HG03520 (cell line): ENCODE data around the gene DMRT3.
"Not testable (repeated sequence)": the region's sequence is repeated elsewhere in the genome, so short reads cannot be mapped to it uniquely, and the experiment has no call there.

Source experiments
- ATAC-seq: cut with Tn5 transposase; IDR thresholded peaks from one replicate; pipeline ENCODE4 v1.9.1; 2021; ENCODE audit warnings: mild to moderate bottlenecking, moderate library complexity; ENCODE audit not compliant: unreplicated experiment

Gene DMRT3

DNA sequence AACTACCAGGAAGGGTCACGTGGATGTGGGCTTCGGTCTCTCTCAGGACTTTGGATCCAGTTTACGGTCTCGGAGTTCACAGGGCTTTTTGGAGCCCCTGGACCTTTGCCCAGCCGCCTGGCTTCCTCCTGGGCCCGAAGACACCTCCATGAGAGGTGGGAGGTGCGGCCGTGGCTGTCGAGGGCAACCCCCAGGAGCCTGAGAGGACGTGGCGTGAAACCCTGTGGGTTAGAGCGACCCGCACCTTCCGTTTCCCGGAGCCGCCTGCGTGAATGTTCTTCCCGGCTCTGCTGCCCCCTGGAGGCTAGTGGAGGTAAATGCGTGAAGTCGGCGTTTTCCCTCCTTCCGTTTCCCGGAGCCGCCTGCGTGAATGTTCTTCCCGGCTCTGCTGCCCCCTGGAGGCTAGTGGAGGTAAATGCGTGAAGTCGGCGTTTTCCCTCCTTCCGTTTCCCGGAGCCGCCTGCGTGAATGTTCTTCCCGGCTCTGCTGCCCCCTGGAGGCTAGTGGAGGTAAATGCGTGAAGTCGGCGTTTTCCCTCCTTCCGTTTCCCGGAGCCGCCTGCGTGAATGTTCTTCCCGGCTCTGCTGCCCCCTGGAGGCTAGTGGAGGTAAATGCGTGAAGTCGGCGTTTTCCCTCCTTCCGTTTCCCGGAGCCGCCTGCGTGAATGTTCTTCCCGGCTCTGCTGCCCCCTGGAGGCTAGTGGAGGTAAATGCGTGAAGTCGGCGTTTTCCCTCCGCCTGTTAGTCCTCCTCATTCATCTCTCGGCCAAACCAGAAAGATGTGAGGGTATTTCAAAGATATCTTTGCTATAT lies 22.1 kb downstream of the DMRT3 start:
- ATAC-seq, result not testable (repeated sequence)

DNA sequence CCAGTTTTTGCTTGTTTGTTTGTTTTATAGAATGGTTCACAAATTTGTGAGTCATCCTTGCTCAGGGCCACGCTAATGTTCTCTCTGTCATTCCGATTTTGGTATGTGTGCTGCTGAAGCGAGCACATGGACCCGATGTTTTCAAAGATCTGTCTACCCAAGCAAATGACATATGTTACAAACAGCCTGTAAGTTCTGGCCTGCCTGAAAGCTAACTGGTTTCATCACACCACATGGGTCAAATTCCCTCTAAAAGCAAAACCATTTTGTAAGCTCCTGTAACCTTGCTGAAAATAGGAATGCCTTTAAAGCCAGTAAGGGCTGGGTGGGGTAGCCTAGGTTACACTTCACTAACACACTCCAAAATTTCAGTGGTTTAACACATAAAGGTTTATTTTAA lies 25.4 kb downstream of the DMRT3 start:
- no peak for ATAC-seq

DNA sequence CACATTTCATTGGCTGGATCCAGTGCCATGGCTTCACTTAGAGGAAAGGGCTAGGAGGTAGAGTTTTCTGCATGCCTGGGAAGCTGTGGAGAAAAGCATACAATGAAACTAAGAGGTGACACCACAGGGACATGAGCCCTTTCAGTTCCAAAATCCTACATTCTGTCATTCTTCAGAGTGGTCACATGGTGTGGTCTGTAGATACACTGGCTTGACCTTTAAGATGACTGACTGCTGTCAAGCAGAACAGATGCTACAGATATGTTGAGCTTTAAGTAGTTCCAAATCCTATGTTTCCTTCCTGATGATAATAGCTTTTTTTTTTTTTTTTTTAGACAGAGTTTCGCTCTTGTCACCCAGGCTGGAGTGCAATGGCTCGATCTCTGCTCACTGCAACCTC lies 26.2 kb downstream of the DMRT3 start:
- ATAC-seq, result no peak

DNA sequence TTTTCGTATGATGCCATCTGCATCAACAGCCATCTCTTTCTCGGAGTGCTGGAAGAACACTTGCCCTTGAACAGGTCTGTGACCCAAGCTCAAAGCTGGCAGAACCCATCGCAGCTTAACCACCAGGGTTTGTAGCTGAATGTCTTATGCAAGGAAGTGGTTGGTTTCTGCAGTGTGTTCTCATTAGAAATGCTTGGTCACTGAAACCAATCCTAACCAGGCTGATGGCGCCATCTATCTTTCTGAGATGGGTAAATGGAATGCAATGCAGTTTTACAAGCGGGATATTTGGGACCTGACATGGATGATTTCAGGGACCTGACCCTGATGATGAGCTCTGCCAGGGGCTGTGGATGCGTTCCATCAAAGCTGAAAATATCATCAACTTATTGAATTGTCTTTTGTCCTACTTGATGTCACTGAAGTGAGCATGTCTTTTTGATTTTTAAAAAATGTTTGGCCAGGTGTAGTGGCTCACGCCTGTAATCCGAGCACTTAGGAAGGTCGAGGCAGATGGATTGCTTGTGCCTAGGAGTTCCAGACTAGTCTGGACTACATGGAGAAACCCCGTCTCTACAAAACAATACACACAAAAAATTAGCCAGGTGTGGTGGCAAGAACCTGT lies 28.7 kb downstream of the DMRT3 start:
- peak; percentile 45 for ATAC-seq

DNA sequence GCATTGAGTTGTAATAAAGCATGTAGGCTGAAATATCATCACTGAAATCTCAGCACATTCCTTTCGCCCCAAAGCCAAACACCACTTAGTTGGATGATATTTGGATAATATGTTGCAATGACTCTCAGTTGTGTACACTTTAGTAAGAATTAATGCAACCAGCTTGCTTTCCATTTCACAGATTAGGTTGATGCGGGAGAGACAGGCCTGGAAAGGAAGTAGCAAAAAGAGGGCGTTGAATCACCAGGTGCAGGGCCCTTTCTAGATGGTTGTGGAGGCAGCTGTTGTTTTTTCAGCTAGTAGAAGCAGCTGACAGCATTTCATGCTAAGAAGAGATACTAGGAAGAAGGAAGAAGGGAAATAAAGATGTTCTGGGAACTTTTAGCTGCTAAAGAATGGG lies 30.9 kb downstream of the DMRT3 start:
- no peak for ATAC-seq

DNA sequence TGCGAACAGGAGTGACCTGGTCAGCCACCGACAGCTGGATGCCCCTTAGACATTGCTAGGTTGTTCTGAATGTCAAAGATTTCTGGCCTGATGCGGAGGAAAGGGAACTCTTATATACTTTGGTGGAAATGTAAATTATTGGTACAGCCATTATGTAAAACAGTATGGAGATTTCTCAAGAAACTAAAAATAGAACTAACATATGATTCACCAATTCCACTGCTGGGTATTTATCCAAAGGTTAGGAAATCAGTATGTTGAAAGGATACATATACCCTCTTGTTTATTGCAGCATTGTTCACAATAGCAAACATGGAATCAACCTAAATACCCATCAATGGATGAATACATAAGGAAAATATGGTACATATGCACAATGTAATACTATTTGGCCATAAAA lies 31.8 kb downstream of the DMRT3 start:
- no peak for ATAC-seq

DNA sequence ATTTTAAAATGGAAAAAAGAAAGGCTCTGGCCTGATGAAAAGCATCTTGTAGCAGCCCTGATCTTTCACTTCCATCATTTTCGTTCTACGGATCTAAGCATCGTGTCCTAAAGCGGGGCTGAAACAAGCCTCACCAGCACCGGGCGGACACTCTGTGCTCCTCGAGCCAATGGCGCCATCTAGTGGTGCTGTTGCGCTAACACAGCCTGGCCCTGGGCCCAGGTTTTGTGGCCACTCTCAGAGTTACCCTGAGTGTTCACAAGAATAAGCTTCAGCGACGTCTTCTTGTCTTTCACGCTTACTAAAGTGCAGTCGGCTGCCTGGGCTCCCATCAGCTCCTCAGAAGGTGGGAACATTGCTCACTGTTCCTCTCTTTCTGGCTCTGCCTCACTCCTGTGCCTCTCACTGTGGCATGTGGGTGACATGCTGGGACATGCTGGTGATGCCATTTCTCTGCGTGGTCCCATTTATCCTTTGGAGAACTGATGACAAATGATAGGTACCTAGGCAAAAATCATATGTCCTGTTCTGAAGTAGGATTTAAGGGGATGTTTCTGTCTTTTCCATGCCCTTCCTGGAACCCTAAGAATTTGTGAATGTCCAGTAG lies 32.7 kb downstream of the DMRT3 start:
- ATAC-seq, result peak; percentile 96

DNA sequence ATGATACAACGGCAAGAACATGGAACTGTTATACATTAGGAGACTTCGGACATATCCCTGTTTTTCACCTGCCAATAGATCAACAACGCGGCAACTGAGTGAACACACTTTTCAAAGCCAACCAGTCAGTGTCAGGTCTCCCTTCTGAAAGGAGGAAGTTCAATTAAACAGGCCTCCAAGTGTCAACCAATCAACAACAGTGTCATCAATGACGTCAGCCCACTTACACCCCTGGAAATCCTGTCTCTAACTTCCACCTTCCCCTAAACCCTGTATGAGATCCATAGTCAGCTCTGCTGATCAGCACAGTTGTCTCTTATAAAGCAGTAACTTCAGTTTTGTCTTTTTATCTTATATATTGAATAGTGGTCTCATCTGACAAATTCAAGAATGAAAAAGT lies 36.6 kb downstream of the DMRT3 start:
- ATAC-seq, result no peak

DNA sequence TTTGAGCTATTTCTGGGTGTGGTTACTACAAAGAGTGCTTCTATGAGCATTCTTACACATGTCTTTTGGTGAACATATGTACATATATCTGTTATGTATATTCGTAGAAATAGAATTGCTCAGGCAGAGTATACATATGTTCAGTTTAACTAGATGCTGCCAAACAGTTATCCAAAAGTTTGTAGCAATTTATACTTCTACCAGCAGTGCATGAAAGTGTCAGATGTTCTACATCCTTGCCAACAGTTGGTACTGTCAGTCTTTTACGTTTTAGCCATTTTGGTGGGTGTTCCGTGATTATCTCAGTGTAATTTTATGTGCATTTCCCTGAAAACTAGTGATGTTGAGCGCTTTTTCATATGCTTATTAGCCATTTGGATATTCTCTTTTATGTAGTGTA lies 37.8 kb downstream of the DMRT3 start:
- ATAC-seq, result no peak

DNA sequence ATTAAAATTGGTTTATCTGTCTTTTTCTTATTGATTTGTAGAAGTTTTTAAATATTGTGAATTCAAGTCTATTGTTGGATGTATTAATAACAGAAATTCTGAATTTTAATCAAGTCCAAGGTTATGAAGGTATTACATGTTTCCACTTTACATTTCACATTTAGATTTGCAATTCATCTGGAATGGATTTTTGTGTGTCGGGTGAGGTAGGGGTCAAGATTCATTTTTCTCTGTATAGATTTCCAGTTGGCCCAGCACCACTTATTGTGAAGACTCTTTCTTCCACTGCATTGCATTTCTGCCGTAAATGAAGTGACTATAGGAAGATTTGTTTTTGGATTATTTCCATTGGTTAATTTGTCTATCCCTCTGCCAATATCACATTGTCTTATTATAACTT lies 38.2 kb downstream of the DMRT3 start:
- ATAC-seq, result no peak

DNA sequence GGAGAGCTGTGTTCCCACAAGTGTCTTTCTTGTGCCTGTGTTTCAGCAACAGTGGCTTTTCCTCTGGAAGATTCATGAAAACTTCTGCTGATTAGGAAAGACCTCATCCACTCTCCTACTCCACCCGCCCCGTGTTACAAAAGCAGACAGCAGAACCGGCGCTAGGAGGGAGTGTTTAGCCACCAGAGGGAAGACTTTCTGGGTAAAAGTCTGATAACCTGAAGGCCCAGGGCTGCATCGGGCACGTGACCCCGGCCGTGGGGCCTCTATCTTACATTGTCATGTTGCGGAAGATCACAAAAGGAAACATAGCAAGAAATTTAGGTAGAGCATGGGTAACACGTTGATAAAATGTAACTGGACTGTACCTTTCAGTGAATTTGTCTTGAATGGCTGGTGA lies 41.7 kb downstream of the DMRT3 start:
- ATAC-seq, result no peak

DNA sequence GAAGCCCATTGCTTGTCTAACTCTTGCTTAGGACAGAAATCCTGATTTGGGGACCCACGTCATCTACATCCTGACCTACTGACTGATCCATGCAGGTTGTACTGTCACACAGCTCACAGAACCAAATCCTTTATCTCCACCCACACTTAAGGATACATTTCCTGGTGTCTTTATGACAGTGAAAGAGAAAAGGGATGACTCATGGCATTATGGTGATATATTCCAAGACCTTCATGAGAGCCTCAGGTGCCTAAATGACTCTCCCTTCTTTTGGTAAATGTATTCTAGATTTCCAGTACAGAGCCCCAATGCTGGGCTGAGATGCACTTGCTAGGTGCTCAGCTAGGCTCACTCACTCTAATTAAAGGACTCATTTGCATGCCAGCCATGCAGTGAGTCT lies 47.7 kb downstream of the DMRT3 start:
- ATAC-seq, result no peak

DNA sequence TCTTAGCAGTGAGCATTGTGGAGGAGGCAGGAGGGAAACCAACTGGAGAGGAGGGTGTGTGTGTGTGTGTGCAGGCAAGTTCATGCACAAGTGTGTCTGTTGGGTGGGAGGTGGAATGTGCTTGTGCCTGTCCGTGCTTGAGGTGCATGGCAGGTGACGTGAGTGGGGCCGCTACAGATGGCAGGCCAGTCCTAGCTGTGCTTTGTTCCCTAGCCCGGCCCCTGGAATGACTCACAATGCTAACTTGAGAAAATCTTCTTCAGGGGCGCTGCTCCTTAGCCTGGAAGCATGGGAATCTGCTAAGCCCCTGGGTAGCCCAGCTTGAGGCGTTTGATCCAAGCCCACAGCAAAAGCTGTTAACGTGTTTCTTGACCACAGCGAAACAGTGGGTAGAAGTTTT lies 48.7 kb downstream of the DMRT3 start:
- ATAC-seq, result no peak

DNA sequence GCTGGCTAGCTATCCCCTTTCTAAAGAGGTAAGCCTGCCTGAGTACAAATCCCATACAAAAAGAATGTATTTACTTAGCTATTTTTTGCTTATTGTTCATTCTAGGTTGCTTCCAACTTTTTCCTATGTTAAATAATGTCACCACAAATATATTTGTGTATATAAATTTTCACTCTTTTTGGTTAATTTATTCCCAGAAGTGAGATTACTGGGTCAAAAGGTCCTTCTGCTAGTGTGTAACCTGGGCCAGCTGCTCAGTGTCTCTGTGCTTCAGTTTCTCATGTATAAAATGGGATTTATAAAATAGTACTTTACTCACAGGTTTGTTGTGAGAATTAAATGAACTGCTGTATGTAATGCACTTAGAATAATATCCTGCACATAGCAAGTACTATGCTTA lies 49.8 kb downstream of the DMRT3 start:
- ATAC-seq, result no peak

DNA sequence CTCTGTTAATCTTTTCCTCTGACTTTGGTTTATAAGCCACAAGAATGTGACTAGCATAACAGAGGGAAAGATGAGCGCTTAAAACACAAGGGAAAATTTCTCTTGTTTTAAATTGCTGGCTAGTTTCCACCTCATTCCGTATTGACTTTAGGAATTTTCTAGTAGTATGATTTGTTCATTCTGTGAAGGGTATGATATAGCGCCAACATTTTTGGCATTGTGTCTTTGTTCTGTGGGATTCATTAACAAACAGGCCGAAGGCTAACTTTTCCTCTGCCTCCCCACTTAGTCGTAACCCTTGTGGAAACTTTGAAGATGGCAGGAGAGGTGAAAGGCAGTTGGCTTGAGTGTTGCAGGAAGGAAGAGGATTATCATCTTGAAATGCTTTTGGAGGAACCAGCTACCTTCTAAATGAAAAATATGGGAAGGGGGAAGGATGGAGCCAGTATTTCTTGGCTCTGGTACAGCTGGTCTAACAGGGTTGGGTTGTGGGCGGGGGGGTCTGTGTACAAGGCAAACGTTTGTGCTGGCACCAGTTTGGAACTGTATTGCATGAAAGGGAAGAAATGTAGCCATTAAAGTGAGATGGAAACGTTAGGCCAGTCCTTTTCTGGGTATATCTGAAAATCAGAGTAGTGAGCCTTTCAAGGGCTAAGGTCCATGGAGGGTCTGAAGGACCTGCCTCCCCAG lies 52.2 kb downstream of the DMRT3 start:
- no peak for ATAC-seq

DNA sequence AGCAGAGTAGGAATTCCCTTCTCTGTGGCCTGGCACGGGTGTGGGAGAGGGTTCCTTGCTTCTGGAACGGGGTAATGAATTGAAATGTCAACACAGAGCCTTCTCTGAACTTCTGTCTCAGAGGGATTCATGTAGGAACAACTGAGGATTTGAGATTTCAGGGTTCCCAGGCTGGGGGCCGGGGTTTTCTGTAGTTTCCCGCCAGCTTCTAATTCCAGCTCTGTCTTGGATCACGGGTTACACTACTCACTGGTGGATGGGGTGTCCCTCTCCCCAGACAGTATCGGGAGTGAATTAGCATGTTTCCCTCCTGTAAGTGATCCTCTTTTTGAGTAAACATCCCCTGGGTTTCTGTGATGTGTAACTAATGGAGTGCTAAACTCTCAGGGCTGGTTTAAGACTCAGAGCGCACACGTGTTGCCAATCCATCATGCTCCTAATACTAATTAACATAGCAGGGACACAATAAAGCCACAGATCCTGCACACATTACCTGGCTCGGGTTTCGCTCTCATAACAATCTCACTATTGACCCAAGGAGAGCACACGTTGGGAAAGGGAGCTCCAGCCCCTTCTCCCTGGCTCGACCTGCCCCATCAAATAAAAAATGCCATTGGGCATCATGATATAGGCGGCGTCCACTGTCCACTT lies 55.6 kb downstream of the DMRT3 start:
- ATAC-seq, result no peak

DNA sequence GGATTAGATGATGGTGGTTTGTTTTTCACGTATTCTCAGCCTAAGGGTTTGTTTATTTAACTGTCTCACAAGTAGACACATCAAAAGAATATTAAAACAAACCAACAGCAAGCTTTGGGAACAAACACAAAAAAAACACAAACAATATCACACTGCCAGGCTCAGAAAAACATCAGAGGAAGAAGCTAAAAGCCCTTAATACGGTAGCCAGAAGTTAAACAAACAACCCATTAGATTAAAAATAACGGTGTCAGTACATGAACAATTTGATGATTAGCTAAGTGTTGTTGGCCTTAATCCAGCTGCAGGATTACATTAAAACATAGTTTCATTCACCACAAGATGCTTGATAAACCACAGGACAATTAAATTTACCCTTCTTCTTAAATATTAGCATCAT lies 57.8 kb downstream of the DMRT3 start:
- ATAC-seq, result no peak

DNA sequence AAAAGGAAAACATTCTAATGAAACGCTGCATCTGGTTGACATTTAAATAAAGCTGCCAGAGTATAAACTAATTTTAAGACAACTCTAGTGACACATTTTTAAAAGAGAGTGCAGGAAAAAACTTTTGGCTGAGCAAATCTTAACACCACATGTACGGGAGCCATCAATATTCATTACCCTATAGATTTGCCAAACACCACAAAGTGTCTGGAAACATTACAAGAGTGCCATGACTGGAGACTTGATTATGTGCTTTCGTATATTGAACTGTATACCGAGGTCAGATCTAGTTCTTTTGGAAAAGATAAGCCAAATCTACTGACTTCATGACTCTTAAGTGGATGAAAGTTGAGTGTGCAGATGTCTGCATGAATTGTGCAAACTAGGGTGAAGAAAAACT lies 63.1 kb downstream of the DMRT3 start:
- ATAC-seq, result no peak
